HG03139 (cell line): ENCODE measurements around the gene GORASP2.
"Not testable (repeated sequence)": the region's sequence is repeated elsewhere in the genome, so short reads cannot be mapped to it uniquely, and the experiment has no call there.

ENCODE experiments used
- ATAC-seq: cut with Tn5 transposase; IDR thresholded peaks from one replicate; pipeline ENCODE4 v1.9.1; 2021; ENCODE audit not compliant: unreplicated experiment

GORASP2 gene

DNA sequence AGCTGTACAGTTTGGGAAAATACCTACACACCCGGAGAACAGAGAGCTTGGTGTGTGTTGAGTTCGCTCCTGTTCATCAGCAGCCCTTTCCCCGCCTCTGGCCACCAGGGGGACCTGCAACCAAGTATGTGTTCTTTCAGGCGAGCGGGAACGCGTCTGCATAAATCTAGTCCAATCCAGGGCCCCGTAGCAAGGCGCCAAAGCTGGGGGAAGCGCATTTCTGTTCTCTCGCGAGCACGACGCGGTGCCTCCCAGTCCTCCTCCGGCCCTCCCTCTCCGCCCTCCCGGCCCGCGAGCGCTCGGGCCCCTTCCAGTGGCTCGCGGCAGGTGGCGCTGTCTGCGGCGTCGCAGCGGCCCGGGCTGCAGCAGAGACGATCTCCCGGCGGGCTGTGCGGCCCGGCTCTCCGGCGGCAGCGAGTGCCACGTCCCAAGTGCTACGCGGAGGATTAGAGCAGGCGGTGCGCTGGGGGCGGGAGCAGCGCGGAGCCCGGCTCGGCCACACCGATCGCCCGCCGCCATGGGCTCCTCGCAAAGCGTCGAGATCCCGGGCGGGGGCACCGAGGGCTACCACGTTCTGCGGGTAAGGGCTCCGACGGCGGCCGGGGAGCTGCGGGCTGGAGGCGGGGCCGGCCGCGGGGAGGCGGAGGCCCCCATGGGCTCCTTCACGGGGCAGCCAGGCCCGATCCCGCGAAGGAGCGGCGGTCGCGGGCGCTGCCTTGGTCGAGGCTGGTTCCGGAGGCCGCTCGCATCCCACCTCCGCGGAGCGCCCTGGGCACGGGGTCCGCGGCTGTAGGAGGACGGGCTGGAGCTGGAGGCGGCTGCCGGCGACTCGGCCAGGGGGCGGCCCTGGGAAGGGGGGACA is at the start of gene GORASP2:
GORASP2 (plus strand) TSS at position 430 of the 862 bp plus-strand sequence; CDS start at position 518, 88 bp downstream.
- peak; percentile 91 for ATAC-seq

DNA sequence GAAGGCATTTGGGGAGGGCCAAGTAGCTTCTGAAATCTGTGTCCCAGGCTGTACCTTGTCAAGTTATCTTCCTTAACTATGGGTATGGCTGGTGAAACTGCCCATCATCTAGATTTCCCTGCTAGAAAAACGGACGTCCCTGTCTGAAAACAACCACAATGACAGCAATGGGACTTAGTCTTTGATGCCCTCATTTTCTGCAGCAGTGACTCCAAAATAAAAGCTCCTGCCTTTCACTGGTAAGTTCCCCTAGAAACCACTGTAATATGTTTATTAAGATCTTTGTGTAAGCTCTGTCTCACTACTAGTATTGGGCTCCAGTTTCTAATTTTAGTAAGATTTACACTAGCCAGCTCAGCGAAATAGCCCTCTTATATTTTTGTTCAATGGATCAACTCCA is 47.2 kb upstream of the GORASP2 start:
- ATAC-seq: no peak

DNA sequence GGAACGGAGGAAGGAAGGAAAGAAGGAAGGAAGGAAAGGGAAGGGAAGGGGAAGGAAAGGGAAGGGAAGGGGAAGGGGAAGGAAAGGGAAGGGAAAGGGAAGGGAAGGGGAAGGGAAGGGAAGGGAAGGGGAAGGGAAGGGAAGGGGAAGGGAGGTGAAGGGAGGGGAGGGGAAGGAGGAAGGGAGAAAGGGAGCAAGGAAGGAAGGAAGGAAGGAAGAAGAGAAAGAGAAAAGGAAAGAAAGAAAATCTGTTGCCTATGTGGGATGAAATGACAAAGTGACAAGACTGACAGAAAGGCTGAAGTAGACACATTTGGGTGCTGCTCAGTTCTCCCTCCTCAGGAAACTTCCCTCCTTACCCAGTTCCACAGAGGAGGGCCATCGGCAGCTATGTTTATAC is 46.3 kb upstream of the GORASP2 start:
- no peak for ATAC-seq

DNA sequence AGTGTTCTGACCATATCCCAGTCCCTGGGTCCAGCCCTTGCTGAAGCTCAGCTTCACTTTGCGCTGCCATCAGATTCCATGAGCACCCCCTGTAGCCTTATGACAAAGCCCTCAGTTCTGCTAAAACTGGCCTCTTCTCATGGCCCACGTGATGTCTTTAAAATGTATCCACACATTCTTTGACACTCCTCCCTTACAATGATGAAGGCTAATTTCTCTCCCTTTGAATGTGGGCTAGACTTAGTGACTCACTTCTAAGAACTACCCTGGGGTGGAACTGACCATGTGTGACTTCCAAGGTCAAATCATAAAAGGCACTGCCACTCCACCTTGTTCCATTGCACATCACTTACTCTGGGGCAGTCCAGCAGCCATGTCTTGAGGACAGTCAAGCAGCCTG is 45.4 kb upstream of the GORASP2 start:
- no peak for ATAC-seq

DNA sequence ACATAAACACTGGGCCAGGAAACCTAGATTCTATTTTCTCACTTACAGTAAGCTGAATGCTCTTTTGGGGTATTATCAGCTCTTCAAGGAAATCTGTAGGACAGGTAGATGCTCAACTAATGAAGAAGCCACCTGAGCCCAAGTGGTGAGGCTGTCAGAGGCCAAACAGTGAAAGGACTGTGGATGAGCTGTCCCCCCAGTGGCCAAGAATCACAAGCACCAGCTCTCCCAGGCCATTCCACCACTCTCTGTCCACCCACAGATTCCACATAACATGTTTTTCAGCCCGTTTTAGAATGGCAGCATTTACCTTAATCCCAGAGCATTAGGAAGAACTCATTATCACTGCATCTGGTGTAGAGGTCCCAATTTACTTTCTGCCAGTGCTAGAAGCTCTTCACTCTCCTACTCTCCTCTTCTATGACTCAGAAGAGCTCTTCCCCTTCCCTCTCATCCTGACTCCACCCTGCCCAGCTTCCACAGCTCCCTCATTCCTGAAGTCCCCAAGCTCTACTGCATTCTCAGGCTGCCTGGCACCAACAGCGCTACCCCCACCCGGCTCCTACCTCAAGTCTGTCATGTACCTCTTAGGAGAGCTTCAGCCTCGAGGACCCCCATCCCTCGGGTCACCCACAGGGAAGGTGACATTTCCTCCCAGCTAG is 43.8 kb upstream of the GORASP2 start:
- ATAC-seq: no peak

DNA sequence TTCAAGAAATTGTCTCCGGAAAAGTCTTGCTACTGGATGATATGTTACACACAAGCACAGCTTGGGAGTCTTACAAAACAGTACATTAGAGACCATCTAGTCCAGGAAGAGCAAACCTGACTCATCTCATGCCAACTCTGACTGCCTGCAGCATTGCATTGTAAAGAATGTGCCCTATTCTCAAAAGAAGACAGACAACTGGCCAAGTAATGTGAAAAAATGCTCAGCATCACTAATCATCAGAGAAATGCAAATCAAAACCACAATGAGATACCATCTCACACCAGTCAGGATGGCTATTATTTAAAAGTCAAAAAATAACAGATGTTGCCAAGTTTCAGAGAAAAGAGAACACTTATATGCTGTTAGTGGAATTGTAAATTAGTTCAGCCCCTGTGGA is 42.7 kb upstream of the GORASP2 start:
- no peak for ATAC-seq

DNA sequence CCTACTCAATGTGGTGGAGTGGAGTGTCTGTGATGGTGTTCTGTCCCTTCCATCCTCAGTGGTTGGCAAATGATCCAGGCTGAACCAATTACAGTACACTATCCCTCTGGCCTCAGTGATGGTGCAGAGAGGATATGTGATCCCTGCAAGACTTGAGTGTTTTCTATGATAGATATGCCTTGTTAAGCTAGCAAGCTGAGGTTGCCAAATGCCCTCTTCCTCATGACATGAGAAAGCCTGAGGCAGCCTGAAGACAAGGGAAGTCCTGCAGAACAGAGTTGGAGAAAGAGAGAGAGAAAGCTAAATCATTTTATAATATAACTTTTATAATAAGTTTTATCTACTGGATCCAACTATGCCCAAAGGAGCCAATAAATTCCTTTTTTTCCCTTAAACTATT is 41.6 kb upstream of the GORASP2 start:
- ATAC-seq: no peak

DNA sequence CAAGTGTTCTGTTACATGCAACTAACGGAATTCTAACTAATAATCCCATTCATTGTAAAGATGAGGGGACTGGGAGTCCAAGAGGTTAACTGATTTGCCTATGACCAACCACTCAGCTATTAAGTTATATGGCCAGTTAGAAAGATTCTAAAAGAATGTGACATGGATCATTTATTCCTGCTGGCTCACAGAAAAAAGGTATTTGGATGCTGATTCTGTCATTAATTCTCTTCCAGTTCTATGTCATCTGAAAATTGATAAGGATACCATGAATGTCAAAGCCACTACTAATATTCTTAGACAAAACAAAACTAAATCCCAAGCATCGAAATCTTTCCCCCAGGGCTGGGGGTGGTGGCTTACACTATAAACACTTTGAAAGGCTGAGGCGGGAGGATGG is 41.2 kb upstream of the GORASP2 start:
- no peak for ATAC-seq

DNA sequence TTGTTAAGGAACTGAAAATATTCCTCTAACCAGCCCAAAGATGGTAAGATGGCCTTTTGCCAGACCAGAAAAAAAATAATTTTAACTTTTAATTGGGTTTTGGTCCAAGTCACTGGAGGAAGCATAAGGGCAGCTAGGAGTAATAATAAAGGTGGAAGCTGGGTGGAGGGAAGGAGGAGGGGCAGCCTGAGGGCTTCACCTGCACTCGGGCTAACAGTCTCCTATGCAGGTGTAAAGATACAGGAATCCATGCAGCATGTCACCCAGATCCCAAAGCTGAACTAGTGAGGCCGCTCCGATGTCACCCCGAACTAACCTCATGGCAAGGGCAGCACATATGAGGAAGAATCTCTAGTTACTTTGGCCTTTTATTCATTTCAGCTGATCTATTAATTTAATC is 37.2 kb upstream of the GORASP2 start:
- no peak for ATAC-seq

DNA sequence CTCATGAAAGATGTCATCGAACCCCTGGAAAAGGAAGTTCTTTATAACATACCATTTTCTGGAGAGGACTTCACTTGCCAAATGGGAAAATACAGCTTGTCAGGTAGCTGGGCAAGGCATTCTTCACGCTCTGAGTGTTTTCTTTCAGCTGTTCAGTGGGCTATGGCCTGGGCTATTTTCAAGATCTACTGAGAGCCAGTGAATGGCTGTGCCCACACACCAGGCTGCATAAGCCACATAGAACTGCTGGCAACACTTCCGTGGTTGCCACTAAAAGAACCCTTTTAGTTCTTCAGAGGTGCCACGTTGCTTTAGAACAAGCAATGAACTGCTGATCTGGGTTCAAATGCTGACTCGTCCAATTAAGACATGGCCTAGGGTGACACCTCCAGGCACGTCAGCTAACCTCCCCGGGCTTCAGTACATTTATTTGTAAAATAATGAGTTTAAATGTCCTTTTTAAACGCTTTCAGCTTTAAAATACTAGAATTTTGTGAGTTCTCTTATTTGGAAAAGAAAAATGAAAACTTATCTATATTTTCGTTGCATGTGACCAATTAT is 36.6 kb upstream of the GORASP2 start:
- no peak for ATAC-seq

DNA sequence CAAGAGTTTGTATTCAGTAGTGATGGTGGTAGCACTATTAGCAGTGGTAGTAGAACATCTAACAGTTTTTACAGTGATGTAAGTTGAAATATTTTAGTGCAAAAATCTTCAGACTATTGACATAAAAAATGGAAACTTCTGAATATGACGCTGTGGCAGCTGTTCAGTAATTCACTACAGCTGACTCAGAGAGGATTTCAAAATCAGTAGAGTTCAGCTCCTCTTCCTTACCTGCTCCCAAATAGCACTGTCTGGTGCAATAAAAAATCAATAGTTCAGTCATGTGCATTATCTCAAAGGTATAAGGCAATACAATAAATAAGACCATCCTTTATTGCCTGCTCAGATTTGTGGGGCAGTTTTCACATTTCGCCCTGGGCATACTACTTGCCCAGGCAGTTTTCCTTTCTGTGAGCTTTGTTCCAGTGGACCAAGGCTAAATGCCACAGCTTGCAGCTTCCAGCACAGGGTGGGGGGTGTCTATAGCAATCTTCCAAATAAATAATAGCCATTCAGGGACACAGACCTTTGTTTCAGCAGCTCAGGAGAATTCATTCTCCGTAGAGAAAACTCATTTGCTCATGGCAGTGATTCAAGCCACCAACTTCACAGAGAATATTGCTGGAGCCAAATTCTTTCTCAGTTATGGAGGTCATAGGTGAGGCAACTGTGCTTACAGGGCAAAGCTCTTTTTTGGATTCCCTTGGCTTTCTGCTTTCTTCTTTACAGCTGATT is 33.9 kb upstream of the GORASP2 start:
- ATAC-seq: no peak

DNA sequence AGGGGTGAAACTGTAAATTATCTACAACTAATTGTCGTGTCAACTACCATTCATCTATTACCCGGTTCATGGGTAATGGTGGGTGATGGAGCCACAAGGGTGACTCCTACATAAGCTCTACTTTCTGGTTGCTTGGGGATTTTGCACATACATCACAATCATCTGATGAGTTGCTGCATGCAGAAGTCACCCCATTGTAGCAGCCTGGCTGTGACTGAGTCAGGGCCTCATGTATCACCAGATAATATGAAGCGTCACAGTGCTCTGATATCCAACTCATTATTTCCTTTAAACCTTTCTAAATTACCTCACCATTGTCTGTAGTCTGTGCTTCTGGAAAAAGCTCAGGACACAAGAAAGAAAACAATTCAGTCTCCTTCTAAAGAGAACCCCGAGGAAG is 32.4 kb upstream of the GORASP2 start:
- ATAC-seq: no peak

DNA sequence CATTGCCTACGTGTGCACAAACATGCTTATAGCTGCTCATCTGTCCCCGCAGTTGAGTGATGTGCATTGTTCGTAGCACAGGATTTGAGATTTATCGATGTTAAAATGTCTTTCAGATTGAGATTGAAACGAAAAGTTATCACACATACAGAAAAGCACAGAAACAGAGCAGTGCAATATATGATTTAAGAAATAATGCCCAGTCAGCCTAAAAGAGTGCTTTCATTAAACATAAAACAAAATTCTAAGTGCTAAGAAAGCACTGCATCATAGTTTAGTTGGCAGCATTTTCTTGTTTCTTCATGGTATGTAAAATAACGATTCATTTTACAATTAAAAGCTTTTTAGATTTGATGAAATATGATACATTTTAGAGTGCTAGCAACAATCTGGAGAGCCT is 31.9 kb upstream of the GORASP2 start:
- no peak for ATAC-seq

DNA sequence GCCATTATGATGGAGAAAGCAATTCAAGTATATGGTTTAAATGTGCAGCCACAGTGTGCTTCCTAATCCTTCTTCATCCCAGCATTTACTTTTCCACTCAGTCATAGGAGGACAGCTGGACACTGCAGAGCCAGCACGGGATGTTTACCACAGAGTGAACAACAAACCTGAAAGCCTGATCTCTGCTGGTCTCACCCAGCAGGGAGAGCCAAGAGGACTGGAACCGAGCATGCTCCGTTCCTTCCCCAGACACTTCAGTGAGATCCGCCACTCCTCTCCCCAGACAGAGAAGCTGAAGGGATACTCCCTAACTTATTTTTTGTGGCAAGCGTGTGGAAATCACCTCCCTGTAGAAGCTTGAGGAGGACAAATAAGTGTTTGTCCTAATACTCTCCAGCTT is 23.2 kb upstream of the GORASP2 start:
- no peak for ATAC-seq

DNA sequence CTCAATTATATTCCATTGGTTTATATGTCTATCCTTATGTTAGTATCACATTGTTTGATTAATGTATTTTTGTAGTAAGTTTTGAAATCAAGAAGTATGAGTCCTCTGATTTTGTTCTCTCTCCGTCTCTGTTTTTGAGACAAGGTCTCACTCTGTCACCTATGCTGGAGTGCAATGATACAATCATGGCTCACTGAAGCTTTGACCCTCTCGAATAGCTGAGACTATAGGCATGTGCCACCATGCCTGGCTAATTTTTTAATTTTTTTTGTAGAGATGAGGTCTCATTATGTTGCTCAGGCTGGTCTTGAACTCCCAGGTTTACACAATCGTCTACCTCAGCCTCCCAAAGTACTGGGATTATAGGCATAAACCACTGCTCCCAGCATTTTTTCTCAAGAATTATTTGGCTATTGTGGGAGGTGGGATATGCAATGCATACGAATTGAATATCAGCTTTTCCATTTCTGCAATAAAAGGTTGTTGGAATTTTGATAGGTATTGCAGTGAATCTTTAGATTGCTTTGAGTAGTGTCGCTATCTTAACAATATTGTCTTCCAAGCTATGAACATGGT is 17.7 kb upstream of the GORASP2 start:
- no peak for ATAC-seq

DNA sequence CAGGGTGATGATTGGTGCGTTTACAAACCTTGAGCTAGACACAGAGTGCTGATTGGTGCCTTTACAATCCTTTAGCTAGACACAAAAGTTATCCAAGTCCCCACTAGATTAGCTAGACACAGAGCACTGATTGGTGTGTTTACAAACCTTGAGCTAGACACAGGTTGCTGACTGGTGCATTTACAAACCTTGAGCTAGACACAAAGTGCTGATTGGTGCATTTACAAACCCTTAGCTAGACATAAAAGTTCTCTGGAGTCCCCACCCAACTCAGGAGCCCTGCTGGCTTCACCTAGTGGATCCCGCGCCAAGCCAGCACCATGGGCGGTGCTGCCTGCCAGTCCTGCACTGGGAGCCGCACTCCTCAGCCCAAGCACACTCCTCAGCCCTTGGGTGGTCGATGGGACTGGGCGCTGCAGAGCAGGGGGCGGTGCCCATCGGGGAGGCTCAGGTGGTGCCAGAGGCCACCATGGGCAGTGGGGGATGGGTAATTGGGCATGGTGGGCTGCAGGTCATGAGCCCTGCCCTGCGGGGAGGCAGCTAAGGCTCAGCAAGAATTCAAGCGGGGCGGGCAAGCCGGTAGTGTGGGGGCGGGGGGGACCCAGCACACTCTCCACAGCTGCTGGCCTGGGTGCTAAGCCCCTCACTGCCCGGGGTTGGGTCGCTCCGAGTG is 13.9 kb upstream of the GORASP2 start:
- not testable (repeated sequence) for ATAC-seq

DNA sequence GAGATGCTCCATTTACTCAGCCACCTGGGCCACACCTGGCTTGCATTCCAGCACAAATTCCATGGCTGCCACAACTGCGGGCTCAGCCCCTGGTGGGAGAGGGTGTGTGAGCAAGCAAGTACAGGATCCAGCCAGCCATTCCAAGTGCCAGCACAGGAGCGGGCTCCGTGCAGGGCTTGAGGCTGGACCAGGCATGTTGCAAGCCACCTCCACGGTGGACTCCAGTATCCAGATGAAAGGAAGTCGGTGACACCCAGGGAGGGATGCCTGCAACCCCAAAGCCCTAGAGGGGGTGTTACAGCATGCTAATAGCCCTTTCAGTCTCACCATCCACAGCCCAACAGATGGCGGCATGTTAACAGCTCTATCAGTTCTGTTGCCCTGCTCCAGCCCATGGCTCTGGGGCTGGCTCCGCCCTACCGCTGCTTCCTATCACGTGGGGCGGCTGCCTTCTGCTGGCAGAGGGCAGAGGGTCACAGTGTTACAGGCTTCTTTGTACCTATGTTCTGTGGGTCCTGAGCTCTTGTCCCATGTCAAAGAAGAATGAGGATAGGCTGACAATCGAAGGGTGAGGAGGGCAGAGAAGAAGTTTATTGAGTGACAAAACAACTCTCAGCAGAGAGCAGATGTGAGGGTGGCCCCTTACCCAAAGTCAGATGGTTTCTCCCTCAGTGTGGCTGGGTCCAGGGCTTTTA is 11.7 kb upstream of the GORASP2 start:
- ATAC-seq: no peak

DNA sequence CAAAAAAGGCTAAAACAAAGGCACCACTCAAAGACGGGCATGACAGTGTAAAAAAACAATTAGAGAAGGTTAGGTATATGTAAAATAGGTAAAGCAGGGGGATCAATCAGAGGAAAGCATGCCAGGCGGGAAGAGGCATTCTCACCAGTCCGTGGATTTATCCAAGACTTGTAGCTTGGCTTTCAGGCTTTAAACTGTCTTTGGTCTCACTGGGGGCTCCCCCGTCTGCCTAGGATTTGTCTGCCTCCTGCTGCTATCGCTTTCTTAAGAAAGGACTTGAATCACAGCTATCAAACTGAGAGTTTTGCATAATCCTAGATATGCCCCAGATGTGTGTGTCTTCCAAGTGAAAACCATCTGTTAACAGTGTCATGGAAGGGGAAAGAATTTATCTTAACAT is 11.1 kb upstream of the GORASP2 start:
- ATAC-seq: no peak

DNA sequence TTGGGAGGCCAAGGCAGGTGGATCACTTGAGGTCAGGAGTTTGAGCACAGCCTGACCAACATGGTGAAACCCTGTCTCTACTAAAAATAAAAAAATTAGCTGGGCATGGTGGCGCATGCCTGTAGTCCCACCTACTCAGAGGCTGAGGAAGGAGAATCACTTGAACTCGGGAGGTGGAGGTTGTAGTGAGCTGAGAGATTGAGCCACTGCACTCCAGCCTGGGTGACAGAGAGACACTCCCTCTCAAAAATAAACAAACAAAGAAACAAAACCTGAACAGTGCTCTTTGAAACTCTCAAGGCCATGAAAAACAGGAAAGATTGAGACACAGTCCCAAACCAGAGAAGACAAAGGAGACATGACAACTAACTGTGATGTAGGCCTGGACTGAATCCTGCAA is 7.2 kb upstream of the GORASP2 start:
- not testable (repeated sequence) for ATAC-seq
